NCI-H146 treated with DMSO at 0.1 percent for 48 hours (cell line): ENCODE data around the gene CLEC17A.
"Not testable (repeated sequence)": the region's sequence is repeated elsewhere in the genome, so short reads cannot be mapped to it uniquely, and the experiment has no call there.

Experiments
- DNase-seq: peaks from one replicate; lab custom pipeline; 2025; ENCODE audit not compliant: unreplicated experiment; lab: John Stamatoyannopoulos, UW

The CLEC17A gene

DNA sequence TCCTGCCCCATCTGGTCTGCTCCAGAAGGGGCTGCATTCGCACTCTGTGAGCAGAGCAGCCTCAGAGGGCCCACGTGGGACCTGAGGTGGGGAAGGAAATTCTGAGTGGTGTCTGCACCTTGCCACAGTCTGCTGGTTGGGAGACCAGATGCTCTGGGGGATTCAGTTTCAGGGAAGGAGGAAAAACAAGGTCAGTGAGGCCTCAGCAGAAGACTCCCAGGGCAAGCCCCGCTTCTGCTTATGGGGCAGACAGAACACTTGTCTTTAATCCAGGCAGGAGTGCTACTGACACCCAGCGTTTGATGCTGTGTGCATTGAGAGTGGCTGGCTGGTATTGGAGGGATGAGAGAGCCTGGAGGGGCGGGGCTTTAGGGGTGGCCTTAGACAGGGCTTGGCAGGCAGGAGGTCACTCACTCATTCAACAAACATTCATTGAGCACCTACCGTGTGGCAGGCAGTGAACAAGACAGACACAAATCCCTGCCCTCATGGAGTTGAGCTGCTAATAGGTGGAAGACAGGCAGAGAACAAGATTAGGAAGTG, 4.9 kb upstream of the CLEC17A start:
- DNase-seq: no peak

DNA sequence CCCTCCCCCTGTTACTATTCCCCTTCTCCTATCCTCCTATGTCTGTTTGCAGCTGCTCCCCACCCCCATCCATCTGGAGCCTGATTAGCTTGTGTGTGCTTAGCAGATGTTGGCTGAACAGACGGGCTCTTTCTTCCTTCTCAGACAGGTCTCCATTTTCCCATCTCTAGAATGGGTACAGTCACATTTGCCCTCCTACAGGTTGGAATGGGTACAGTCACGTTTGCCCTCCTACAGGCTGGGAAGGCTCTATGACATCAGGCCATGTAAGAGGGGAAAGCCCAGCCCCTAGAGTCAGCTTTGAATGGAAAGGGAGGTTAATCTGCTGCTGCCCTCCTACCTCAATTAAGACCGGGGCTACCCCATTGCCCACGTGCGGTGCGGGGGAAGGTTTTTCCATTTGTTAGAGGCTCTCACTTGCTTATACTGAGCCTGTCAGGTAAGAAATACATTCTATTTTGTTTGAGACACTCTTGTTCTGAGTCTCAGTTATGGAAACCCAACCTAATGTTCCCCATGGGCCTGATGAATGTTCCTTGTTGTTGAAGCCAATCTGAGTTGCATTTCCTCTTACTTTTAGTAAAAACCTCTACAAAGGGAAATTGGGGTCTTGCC, 2.2 kb upstream of the CLEC17A start:
- no peak for DNase-seq

DNA sequence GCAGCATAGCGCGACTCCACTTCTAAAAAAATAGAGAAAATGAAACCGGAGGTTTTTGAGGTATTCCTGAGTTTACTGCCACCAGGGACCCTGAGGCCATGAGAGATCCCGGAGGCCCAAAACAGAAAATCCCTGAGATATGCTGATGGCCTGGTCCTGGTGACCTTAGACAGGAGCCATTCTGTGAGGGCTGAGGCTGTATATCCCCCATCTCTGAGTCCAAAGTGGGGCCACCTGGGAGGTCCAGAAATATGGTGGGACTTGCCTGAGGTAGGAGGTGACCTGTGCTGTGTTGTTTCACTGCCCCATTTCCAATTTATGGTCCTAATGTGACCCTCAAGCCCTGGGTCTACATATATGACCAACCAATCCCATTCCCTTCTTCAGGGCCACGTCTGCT, 1.5 kb downstream of the CLEC17A start:
- not testable (repeated sequence) for DNase-seq

DNA sequence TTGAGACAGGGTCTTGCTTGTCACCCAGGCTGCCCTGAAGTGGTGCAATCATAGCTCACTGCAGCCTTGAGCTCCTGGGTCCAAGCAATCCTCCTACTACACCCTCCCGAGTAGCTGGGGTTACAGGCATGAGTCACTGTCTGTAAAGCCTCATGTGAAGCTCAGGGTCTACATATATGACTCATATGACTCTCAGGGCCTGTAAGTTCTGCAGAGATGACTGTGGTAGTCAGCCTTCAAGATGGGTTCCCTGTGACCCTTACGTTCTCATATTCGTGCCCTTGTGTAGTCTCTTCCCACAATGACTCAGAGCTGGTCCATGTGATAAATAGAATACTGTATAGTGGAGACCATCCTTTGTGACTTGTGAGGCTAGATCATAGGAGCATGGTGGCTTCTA, 2.3 kb downstream of the CLEC17A start:
- DNase-seq: not testable (repeated sequence)

DNA sequence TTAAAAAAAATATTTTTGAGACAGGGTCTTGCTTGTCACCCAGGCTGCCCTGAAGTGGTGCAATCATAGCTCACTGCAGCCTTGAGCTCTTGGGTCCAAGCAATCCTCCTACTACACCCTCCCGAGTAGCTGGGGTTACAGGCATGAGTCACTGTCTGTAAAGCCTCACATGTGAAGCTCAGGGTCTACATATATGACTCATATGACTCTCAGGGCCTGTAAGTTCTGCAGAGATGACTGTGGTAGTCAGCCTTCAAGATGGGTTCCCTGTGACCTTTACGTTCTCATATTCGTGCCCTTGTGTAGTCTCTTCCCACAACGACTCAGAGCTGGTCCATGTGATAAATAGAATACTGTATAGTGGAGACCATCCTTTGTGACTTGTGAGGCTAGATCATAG, 6.5 kb downstream of the CLEC17A start:
- not testable (repeated sequence) for DNase-seq

DNA sequence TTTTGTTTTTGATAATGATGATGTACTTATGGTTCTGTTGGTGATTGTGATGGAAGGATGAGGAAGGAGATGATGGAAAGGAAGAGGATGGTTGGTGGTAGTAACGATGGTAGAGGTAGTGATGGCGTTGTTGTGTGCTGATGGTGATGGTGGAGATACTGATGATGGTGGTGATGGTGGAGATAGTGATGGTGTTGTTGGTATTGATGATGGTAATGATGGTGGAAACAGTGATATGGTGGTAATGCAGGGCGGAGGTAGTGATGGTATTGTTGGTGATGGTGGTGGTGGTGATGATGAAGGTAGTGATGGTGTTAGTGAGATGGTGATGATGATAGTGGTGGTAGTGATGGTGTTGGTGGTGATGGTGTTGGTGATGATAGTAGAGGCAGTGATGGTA, 12.7 kb downstream of the CLEC17A start:
- no peak for DNase-seq

DNA sequence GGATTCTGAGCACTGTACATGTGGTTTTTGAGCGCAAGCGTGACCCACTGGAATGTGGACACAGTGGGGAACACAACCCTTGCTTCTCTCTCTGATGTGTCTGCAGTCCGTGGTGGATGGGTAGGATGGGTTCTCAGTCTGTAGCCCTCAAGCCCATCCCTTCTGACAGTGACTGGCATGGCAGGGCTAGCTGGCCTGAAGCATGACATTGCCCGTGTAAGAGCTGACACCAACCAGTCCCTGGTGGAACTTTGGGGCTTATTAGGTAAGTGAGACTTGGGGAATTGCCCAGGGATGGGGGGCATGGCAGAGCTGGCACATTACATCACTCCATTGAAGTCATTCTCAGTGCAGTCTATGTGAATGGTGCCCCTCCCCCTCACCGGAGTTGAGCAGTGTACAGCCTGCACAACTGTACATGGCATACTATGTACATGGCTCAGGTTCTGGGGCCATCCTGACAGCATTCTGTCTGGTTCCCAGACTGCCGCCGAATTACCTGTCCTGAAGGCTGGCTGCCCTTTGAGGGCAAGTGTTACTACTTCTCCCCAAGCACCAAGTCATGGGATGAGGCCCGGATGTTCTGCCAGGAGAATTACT, 16.8 kb downstream of the CLEC17A start:
- no peak for DNase-seq

DNA sequence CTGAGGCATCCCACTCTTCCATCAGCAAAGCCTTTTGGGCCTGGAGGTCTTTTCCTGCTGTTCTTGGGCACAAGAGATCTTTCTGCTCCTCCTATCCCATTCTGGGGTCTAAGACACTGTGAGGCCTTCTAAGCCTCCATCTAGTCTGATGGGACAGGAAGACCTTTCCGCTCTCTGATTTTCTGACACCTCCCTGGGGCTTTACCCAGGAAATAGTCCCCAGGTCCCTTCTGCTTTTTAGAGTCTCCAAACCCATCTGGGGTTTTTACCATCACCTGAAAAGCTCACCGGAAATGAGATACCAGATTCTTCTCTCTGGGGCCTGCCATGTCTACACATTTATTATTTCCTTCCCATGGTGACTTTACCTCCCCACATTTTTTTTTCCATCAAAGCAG, 21.1 kb downstream of the CLEC17A start:
- DNase-seq: no peak

DNA sequence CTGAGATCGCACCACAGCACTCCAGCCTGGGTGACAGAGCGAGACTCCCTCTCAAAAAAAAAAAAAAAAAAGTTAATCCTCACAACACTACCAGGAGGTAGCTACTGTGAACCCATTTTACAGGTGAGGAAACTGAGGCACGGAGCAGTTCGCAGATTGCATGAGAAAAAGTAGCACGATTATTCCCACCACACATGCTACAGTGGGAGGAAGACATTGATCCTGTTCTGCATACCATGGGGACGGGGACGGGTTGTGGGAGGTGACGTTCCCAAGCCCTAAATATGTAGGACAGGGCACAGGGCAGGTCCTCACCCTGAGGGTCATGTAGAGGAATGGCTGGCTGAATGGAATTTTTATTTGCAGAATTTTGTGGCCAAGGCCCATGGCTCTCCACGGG, 23.7 kb downstream of the CLEC17A start:
- DNase-seq: no peak

DNA sequence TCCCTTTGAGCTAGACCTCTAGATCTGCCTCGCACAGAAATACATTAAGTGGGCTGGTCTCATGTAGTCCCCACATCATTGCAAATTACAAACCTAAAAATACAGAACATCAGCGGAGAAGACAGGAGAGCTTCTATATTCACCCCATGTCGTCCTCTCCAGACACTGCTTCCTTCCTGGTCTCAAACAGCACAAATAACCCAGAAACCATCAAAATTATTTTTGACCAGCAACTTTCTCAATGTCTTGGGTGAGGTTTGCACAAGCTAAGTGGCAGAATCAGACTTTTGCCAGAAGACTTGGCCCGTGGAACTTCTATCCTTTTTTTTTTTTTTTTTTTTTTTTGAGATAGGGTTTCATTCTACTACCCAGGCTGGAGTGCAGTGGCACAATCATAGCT, 28.2 kb downstream of the CLEC17A start:
- no peak for DNase-seq

DNA sequence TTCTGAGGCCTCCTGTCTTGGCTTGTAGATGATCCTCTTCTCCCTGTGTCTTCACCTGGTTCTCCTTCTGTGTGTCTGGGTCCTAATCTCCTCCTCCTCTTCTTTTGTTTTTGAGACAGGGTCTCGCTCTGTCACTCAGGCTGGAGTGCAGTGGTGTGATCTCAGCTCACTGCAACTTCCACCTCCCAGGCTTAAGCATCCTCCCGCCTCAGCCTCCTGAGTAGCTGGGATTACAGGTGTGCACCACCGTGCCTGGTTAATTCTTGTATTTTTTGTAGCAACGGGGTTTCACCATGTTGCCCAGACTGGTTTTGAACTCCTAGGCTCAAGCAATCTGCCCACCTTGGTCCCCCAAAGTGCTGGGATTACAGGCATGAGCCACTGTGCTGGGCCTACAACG, 29.4 kb downstream of the CLEC17A start:
- not testable (repeated sequence) for DNase-seq

DNA sequence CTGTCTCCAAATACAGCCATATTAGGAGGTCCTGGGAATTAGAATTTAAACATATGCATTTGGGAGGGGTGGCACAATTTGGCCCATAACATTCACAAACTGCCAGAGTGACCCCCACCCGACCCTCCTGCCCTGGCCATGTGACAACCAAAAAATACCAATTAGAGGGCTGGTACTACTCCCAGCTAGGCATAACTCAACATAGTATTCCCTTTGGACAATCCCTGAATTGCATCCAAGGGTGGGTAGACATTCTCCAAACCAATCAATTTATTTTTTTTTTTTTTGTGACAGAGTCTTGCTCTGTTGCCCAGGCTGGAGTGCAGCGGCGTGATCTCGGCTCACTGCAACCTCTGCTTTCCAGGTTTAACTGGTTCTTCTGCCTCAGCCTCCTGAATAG, 29.8 kb downstream of the CLEC17A start:
- no peak for DNase-seq

DNA sequence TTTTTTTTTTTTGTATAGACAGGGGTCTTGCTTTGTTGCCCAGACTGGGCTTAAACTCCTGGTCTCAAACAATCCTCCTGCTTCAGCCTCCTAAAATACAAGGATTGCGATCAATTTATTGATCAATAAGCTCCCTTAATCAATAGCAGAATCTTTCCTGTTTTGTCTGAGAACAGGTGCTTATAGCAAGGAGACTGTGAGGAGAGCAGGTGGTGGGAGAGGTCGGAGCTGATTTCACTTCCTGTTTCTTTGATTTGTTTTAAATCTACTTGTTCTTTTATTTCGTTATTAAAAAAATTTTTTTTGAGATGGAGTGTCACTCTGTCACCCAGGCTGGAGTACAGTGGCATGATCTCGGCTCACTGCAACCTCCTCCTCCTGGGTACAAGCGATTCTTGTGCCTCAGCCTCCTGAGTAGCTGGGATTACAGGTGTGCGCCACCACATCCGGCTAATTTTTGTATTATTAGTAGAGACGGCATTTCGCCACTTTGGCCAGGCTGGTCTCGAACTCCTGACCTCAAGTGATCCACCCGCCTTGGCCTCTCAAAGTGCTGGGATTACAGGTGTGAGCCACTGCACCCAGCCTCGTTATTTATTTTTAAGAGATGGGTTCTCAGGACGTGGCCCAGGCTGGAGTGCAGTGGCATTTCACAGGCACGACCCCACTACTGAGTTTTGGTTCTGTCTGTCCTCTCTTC, 30.7 kb downstream of the CLEC17A start:
- DNase-seq: not testable (repeated sequence)

DNA sequence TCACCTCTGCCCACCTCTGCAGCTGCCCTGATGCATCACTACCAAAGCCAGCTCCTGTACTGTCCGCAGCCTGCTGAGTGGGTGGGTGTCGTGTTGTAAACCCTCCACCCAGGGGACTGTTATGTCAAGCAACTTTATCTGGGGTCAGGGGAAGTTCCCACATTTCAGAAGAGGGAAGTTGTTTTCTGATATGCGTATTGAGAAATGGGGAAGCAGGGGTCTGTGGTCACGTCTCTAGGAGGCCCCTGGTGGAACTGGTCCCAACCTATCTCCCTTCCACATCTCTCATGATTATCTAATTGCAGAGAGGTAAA, 31.2 kb downstream of the CLEC17A start:
- DNase-seq: no peak

DNA sequence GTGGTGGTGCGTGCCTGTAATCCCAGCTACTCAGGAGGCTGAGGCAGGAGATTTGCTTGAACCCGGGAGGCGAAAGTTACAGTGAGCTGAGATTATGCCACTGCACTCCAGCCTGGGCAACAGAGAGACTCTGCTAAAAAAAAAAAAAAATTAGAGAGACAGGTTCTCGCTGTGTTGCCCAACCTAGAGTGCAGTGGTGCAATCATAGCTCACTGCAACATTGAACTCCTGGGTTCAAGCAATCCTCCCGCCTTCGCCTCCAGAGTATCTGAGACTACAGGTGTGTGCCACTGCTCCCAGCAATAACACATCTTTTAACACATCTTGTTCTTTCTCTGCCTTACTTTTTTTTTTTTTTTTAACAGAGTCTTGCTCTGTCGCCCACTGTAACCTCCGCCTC, 32.7 kb downstream of the CLEC17A start:
- DNase-seq: no peak

DNA sequence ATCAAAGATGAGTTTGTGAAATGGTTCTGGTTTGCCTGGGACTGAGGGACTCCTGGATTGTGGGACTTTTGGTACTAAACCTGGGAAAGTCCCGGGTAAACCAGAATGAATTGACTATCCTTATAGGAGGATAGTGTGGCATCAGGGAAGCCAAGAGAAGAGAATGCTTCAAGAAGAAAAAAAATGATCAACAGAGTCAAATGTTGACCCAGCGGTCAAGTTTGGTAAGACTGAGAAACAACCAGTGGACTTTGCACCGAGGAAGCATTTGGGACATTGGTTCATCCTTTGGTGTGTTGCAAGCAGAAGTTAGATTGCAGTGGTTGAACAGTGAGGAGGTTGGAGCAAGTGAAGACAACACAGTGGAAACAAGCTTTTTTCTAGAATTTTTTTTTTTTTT, 33.5 kb downstream of the CLEC17A start:
- no peak for DNase-seq

DNA sequence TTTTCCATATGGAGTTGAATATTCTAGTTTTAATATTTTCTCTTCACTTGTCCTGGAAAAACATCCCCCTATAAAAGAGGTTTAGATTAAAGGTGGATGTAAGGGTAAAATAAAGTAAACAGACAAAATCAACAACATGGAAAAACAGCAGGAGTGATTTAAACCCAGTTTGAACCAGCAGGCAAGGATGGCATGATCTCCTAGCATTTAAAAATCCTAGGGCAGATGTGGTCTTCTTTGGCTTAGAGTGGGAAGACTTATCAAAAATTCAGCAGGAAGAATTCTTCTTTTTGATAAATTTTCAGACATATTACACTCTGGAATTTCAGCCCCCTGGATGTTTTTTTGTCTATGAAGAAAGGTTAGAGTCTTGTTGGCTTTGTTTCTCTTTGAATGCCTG, 36.5 kb downstream of the CLEC17A start:
- DNase-seq: no peak

DNA sequence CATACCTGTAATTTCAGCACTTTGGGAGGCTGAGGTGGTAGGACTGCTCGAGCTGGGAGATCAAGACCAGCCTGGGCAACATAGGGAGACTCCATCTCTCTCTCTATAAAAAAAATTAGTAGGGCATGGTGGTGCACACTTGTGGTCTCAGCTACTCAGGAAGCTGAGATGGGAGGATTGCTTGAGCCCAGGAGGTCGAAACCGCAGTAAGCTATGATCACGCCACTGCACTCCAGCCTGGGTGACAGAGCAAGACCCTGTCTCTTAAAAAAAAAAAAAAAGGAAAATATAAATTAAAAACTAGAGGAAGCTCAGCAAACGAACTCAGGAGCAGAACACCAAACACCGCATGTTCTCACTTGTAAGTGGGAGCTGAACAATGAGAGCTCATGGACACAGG, 41.6 kb downstream of the CLEC17A start:
- not testable (repeated sequence) for DNase-seq

DNA sequence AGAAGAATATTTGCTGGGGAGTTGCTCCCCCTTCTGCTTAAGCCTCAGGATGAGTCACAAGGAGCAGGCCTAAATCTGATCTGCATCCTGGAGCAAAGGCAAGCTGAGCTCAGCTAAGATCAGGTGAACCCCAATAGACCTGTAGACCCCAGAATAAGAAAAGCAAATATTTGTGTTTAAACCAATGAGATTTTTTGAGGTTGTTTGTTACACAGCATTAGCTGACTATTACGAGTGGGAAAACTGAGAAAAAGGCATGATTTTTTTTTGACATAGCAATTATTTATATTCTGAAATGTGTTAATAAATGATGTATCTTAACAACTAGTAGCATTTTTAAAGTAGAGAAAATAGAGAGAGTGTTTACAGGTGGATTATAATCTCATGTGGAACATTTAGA, 46.7 kb downstream of the CLEC17A start:
- no peak for DNase-seq

DNA sequence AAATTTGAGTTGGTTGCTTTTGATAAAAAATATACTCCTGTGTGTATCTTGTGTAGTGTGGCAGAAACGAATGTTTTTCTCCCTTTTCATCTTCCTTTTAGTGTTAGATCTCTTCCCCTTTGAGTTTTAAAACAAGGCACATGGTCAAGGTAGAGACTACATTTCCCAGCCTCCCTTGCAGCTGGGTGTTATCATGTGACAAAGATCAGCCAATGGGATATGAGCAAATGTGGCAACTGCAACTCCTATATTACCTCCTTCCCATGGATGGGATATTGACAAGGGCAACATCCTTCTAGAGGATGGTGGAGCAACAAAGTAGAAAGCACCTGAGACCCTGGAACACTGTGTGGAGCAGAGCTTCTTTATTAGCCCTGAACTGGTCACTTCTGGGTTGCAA, 49.4 kb downstream of the CLEC17A start:
- DNase-seq: no peak

DNA sequence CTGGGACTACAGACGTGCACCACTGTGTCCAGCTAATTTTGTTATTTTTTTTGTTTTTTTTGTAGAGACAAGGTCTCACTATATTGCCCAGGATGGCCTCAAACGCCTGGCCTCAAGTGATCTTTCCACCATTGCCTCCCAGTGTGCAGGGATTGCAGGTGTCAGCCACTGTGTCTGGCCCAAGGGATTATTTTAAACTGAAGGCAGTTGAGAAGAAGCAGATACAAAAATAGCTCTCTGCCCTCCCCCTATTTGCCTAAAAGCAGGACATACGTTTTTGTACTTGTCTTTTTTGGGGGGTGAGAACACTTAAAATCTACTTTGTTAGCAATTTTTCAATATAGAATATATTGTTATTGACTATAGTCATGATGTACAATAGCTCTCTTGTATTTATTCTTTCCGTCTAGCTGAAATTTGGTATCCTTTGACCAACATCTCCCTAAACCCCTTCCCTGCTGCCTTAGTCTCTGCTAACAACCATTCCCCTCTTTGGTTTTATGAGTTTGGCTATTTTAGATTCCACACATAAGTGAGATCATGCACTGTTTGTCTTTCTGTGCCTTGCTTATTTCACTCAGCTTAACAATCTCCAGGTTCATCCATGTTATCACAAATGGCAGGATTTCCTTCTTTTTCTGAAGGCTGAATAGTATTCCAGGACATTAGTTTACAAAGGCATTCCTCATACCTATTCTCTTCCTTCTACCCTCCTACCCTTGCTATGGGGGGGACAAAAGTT, 56.8 kb downstream of the CLEC17A start:
- no peak for DNase-seq

DNA sequence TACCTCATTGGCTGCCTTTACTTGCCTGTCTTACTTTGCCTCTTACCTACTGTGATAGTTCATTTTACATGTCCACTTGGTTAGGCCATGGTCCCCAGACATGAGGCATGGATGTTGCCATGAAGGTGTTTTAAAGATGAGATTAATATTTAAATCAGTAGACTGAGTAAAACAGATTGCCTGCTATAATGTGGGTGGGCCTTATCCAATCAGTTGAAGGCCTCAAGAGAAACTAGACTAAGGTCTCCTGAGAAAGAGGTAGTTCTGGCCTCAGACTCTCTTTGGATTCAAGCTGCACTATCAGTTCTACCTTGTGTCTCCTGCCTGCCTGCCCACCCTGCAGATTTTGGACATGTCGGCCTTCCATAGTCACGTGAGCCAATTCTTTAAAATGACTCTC, 65.6 kb downstream of the CLEC17A start:
- no peak for DNase-seq
